GM12873 (cell line): ENCODE data around the gene DUX4.
"Not testable (repeated sequence)": the region's sequence is repeated elsewhere in the genome, so short reads cannot be mapped to it uniquely, and the experiment has no call there.

Source experiments
- CTCF ChIP-seq: IDR thresholded peaks from 2 replicates; pipeline ENCODE4 v1.5.1; 2012; ENCODE audit warnings: low read depth, mild to moderate bottlenecking, moderate library complexity, low read length, control low read depth; ENCODE audit not compliant: insufficient read depth; ENCODE audit errors: missing control alignments

Gene DUX4

GRCh38 chr4:190173428-190173827, at the start of gene DUX4:
Gene DUX4, plus strand, starts transcription at chr4:190173774. Its CDS starts 0 bp downstream, at chr4:190173774.
- TF ChIP-seq CTCF = not testable (repeated sequence)
